Activated CD4-positive, alpha-beta T cell treated with anti-CD3 and anti-CD28 coated beads, Interleukin-2, amount 50 U/mL, for 24 hours (primary cell): Measurements from ENCODE around the gene TOR1A.
"Not testable (repeated sequence)": the region's sequence is repeated elsewhere in the genome, so short reads cannot be mapped to it uniquely, and the experiment has no call there.

Experiments used
- DNase-seq, 2 donors: peaks; one replicate each; pipeline ENCODE4 v3.0.0-alpha.2; 2020; ENCODE audit warnings: low read depth in 1 of 2, low spot score in 1 of 2

The TOR1A gene

GRCh38 chr9:129783516-129784361 lies 40.2 kb downstream of the TOR1A start:
- DNase-seq = peak; percentile 53 to 73

- no peak for DNase-seq
Observed at GRCh38 chr9:129781981-129782380, 42.0 kb downstream of the TOR1A start.

DNA sequence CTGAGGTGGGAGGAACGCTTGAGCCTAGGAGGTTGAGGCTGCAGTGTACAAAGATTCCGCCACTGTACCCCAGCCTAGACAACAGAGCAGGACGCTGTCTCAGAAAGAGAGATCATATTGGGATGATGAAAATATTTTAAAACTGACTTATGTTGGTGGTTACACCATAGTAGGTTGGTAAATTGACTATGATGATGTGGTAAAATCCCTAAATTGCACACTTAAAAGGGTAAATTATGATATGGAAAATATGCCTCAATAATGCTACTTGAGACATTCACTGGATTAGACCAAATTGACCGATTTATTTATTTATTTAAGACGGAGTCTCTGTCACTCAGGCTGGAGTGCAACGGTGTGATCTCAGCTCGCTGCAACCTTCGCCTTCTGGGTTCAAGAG lies 42.8 kb downstream of the TOR1A start:
- no peak for DNase-seq

DNA sequence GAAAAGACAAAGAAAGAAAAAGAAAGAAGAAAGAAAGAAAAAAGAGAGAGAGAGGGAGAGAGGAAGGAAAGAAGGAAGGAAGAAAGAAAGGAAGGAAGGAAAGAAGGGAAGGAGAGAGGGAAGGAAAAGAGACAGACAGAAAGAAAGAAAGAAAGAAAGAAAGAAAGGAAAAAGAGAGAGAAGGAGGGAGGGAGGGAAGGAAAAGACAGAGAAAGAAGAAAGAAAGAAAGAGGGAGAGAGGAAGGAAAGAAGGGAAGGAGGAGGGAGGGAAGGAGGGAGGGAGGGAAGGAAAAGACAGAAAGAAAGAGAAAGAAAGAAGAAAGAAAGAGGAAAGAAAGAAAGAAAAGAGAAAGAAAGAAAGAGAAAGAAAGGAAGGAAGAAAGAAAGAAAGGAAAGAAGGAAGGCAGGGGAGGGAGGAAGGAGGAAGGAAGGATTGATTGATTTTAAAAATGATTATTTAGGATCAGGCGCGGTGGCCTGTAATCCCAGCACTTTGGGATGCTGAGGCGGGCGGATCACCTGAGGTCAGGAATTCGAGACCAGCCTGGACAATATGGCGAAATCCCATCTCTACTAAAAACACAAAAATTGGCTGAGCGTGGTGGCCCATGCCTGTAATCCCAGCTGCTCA lies 44.3 kb downstream of the TOR1A start:
- no peak for DNase-seq

DNA sequence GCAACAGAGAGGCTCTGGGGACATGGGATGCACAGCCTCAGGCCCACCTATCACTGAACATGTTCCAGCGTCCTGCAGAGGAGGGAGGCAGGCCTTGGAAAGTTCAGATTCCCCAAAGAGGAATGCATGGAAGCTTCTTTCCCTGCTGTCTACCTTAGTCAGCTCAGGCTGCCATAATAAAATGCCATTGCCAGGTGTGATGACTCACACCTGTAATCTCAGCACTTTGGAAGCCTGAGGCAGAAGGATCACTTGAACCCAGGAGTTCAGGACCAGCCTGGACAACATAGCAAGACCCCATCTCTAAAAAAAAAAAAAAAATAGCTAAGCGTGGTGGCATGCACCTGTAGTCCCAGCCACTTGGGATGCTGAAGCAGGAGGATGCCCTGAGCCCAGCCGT lies 45.5 kb downstream of the TOR1A start:
- DNase-seq = no peak

- no peak for DNase-seq
Observed at GRCh38 chr9:129777769-129778130, 46.2 kb downstream of the TOR1A start.

DNA sequence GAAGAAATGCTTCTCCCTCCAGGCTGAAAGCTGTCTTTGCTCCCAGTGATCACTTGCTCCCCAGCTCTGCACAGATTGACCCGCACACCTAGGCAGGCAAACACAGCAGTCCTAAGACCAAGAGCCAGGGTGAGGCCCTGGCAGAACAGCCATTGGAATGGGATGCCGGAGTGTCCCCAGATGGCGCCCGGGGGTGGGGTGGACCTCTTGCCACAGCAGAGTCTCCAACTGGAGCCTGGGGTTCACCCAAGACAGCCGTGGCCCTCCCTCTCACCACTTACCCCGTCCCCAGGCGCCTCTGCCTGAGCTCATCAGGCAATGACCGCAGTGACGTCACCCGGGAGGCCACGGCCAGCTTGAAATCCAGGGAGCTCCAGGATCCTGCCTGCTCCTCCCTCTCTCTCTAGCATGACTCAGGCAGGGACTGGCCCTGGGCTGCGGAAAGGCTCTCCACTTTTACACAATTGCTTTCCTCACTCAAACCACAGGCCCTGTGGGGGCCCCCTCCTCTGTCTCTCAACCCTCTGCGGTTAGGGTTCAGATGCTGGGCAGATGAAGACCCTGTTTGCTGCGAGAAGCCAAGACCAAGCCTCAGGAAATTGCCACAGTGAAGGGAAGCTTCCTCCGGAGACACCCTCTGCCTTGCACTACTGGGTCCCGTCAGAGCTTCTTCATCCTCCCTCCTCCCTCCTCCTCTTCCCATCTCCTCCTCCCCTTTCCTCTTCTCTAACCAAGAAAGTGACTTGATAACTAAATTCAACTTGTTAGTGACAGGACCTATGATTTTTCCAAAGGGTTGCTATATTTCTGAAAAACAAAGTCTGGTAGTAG lies 46.8 kb downstream of the TOR1A start:
- DNase-seq = peak in 1 of 2 donors; percentile 19

- DNase-seq = no peak
Observed at GRCh38 chr9:129776566-129776937, 47.4 kb downstream of the TOR1A start.

DNA sequence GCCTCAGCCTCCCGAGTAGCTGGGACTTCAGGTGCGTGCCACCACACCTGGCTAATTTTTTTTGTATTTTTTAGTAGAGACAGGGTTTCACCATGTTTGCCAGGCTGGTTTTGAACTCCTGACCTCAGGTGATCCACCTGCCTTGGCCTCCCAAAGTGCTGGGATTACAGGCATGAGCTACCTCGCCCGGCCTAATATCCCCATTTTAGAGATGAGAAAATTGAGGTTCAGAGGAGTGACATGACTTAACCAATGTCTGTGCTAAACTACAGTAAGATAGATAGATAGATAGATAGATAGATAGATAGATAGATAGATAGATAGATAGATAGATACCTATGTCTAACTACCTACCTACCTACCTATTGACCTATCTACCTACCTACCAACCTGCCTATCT lies 47.8 kb downstream of the TOR1A start:
- not testable (repeated sequence) for DNase-seq

DNA sequence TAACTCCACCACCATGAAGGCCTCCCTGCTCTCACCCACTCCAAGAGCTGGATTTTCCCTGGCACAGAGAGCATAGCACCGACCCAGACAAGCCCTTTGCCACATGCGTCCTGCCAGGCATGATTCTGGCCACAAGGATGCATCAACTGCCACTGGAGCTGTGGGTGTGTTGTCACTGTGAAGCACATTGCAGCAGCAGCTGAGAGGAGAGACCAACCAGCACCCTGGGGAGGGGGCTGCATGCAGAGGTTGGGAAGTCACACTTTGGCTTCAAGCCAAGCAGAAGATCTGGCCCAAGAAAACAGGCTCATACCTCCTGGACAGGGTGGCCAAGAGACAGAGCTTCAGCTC lies 48.5 kb downstream of the TOR1A start:
- DNase-seq = no peak

DNA sequence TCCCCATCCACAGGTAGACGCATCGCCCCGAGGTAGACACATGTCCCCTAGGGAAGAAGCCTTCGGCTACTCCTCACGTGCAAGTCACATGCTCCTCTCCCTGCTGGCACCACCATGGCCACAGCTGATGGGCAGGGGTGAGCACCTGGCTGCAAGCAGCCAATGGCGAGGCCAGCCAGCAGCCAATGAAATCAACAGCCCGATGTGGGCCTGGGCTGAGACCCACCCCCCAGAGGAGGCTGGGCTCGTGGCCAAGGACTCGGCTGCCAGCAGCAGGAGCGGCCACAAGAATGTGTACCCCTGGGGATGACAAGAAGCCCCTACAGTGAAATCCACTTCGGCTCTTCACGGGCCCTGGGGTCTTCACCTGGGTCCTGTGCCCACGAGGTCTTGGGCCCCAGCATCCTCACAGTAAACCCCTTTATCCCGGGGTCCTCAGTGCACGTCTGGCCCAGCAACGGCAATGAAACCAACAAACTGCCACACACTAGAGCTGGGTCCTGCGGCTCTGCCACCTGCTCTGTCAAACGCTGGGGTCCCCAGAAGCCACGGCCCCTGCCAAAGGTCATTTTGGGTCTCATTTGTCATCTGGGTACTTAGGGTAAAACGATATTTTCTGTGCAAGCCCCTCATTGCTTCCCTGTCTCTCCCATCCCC lies 49.0 kb downstream of the TOR1A start:
- DNase-seq = no peak

- DNase-seq = no peak
Observed at GRCh38 chr9:129773262-129774048, 50.5 kb downstream of the TOR1A start.

DNA sequence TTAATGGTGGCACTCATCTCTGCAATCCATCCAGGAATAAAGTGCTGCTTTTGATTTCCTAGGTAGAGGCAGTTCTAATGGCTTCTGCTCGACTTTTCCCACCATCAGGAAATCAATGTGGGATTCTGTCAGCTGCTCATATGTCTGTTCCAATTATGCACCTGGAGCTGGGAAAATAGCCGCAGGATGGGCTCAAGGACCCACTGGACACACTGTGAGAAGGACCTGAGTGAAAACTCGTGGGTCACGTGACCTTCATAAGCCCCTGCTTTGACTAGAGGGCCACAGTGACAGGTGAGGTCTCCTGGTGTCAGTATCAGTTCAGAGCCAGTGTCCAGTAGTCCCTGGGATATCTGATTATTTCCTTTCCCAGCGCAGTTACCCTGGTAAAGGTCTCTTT lies 53.2 kb downstream of the TOR1A start:
- DNase-seq = no peak

- DNase-seq = no peak
Observed at GRCh38 chr9:129769669-129770068, 54.3 kb downstream of the TOR1A start.

DNA sequence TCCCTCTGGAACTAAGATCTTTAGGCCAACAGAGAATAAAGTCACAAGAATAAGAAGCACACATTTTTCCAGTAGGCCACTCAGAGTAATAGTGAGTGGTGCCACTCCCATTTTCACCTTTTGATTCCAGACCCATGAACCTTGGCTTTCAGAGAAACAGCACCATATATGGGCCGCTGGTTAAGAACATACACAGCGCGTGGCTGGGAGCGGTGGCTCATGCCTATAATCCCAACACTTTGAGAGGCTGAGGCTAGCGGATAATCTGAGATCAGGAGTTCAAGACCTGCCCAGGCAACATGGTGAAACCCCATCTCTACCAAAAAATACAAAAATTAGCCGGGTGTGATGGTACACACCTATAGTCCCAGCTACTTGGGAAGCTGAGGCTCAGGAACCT lies 55.5 kb downstream of the TOR1A start:
- no peak for DNase-seq

DNA sequence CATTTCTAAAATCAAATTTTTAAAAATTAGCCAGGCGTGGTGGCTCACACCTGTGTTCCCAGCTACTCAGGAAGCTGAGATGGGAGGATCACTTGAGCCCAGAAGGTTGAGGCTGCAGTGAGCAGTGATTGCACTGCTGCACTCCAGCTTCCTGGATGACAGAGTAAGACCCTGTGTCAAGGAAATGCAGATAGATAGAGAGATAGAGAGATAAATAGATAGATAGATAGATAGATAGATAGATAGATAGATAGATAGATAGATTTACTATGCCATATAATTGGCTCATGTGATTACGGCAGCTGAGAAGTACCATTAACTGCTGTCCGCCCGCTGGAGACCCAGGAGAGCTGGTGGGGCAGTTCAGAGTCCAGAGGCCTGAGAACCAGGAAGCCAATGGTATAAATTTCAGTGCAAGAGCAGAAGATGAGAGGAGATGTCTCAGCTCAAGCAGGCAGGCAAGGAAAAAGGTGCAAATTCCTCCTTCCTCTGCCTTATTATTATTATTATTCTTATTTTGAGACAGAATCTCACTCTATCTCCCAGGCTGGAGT lies 58.1 kb downstream of the TOR1A start:
- no peak for DNase-seq

- DNase-seq = no peak
Observed at GRCh38 chr9:129762985-129763926, 60.7 kb downstream of the TOR1A start.
